Glutamatergic neuron (in vitro differentiated cells): ENCODE results near the gene PIK3C2G. TPM values are rescaled to one million over a fixed set of nuclear protein-coding genes. Genes with fewer than 3 reads are reported as not detected.

Experiments used
- DNase-seq: peaks from one replicate; pipeline ENCODE4 v3.0.0; 2022
- H3K27ac Mint-ChIP-seq: one replicate; pipeline ENCODE4 v1.8.0; 2020; ENCODE audit warnings: mild to moderate bottlenecking, mixed read lengths, inconsistent platforms; ENCODE audit not compliant: unreplicated experiment
- H3K27me3 Mint-ChIP-seq: one replicate; pipeline ENCODE4 v1.8.0; 2020; ENCODE audit warnings: mild to moderate bottlenecking, moderate library complexity, mixed read lengths, inconsistent platforms; ENCODE audit not compliant: unreplicated experiment
- H3K36me3 Mint-ChIP-seq: one replicate; pipeline ENCODE4 v1.8.0; 2020; ENCODE audit warnings: mild to moderate bottlenecking, mixed read lengths, inconsistent platforms; ENCODE audit not compliant: unreplicated experiment
- H3K4me1 Mint-ChIP-seq: one replicate; pipeline ENCODE4 v1.8.0; 2020; ENCODE audit warnings: mild to moderate bottlenecking, low read depth, mixed read lengths, inconsistent platforms; ENCODE audit not compliant: unreplicated experiment
- H3K4me3 Mint-ChIP-seq: one replicate; pipeline ENCODE4 v1.8.0; 2020; ENCODE audit warnings: mild to moderate bottlenecking, mixed read lengths, inconsistent platforms; ENCODE audit not compliant: unreplicated experiment
- H3K9me3 Mint-ChIP-seq: one replicate; pipeline ENCODE4 v1.8.0; 2020; ENCODE audit warnings: mild to moderate bottlenecking, moderate library complexity, mixed read lengths, inconsistent platforms; ENCODE audit not compliant: unreplicated experiment
- CTCF ChIP-seq: fragments of 200-600 bp; sonication (generic); IDR thresholded peaks from one replicate; pipeline ENCODE4 v1.5.0; 2021; ENCODE audit not compliant: partially characterized antibody, unreplicated experiment
- total RNA-seq: library from RNA; stranded (reverse); fragmentation: NEBNext Ultra II Directional; extraction: Animal tissue kit (Norgen Biotek cat#: 25700); gene quantifications from one replicate; pipeline ENCODE4 v1.2.1, GENCODE V29; 2021; ENCODE audit not compliant: unreplicated experiment

PIK3C2G gene
- total RNA-seq, 1 donor from 2014 or later, result not detected

- Mint-ChIP-seq H3K27ac (no peak overlapping the region), H3K9me3 (no peaks in the 10 kb centered on the region), H3K27me3 (no peaks in the 10 kb centered on the region), H3K4me1 (no peaks in the 10 kb centered on the region), H3K36me3 (no peaks in the 10 kb centered on the region), H3K4me3 (no peak overlapping the region)
- no peak for DNase-seq
- TF ChIP-seq CTCF, result no peak
These were observed 153.4 kb downstream of the PIK3C2G start for GRCh38 chr12:18414671-18415070.

GRCh38 chr12:18415227-18415626, 153.9 kb downstream of the PIK3C2G start:
- Mint-ChIP-seq H3K27me3 (no peaks in the 10 kb centered on the region), H3K27ac (no peak overlapping the region), H3K36me3 (no peaks in the 10 kb centered on the region), H3K4me1 (no peaks in the 10 kb centered on the region), H3K9me3 (no peaks in the 10 kb centered on the region), H3K4me3 (no peak overlapping the region)
- TF ChIP-seq CTCF, result no peak
- DNase-seq, result no peak

GRCh38 chr12:18416412-18416811, 155.1 kb downstream of the PIK3C2G start:
- no peak for TF ChIP-seq CTCF
- no peaks in the 10 kb centered on the region for H3K27me3 Mint-ChIP-seq
- no peak for DNase-seq
- H3K27ac Mint-ChIP-seq, result no peak overlapping the region
- no peak overlapping the region for H3K4me3 Mint-ChIP-seq
- H3K9me3 Mint-ChIP-seq, result no peaks in the 10 kb centered on the region
- H3K4me1 Mint-ChIP-seq, result peaks cover 5% of the 10 kb centered on the region
- H3K36me3 Mint-ChIP-seq, result no peaks in the 10 kb centered on the region

- Mint-ChIP-seq H3K4me3 (no peak overlapping the region), H3K36me3 (no peaks in the 10 kb centered on the region), H3K9me3 (peaks cover 2% of the 10 kb centered on the region), H3K27ac (no peak overlapping the region), H3K27me3 (no peaks in the 10 kb centered on the region), H3K4me1 (peaks cover 16% of the 10 kb centered on the region)
- DNase-seq, result no peak
- no peak for TF ChIP-seq CTCF
These were observed 158.0 kb downstream of the PIK3C2G start for GRCh38 chr12:18419311-18419710.

GRCh38 chr12:18421867-18422266, 160.5 kb downstream of the PIK3C2G start:
- DNase-seq, result no peak
- no peak for TF ChIP-seq CTCF
- Mint-ChIP-seq H3K4me3 (no peak overlapping the region), H3K36me3 (no peaks in the 10 kb centered on the region), H3K9me3 (peaks cover 2% of the 10 kb centered on the region), H3K4me1 (peaks cover 16% of the 10 kb centered on the region), H3K27me3 (no peaks in the 10 kb centered on the region), H3K27ac (no peak overlapping the region)
